ENCODE measurements around the gene NMT2.

Gene NMT2

GRCh38 chr10:15096661-15097010, 71.9 kb downstream of the NMT2 start:
- H4K20me1 ChIP-seq (ENCODE audit: insufficient read depth, low read length), result no peaks in the 10 kb centered on the region
- H3K27me3 ChIP-seq (replicated peaks; ENCODE audit: insufficient read depth, low read length), result no peaks in the 10 kb centered on the region
- peak overlapping the region; percentile 98 for H2AFZ ChIP-seq (ENCODE audit: low read length)
- peak overlapping the region; percentile 80 for H3K4me3 ChIP-seq (ENCODE audit: low read length)
- H3K9ac ChIP-seq (ENCODE audit: low read length), result peak overlapping the region; percentile 96
- H3K79me2 ChIP-seq (ENCODE audit: low read length), result peaks cover 41% of the 10 kb centered on the region
- no peaks in the 10 kb centered on the region for H3K36me3 ChIP-seq (replicated peaks; ENCODE audit: insufficient read depth, low read length)
- H3K27ac ChIP-seq (ENCODE audit: low read length), result peak overlapping the region; percentile 97; the same call in 1 of the 2 replicates
- no peak for TF ChIP-seq EZH2 (optimal IDR thresholded peaks at IDR 0.05; ENCODE audit: low read depth, low read length)
- no peak for TF ChIP-seq EZH2phosphoT487 (IDR thresholded peaks at IDR 0.05; ENCODE audit: low read length)
- TF ChIP-seq CTCF (IDR thresholded peaks at IDR 0.05; ENCODE audit: low read length), result no peak
- no peaks in the 10 kb centered on the region for H3K9me3 ChIP-seq (replicated peaks; ENCODE audit: insufficient read depth, low read length)
- H3K4me2 ChIP-seq (ENCODE audit: low read depth, low read length), result peak overlapping the region; percentile 98
- no peaks in the 10 kb centered on the region for H3K9me2 ChIP-seq (replicated peaks; ENCODE audit: insufficient read depth, low read length)
- peaks cover 15% of the 10 kb centered on the region; the same call in 1 of the 2 replicates for H3F3A ChIP-seq (ENCODE audit: insufficient read depth, low read length)
- peaks cover 3% of the 10 kb centered on the region; the same call in 1 of the 2 replicates for H3K4me1 ChIP-seq (ENCODE audit: low read length)
- DNase-seq, result no peak

GRCh38 chr10:15092855-15093408, 75.6 kb downstream of the NMT2 start:
- Histone ChIP-seq H2AFZ (ENCODE audit: low read length) (no peak overlapping the region), H3K36me3 (replicated peaks; ENCODE audit: insufficient read depth, low read length) (no peaks in the 10 kb centered on the region), H3F3A (ENCODE audit: insufficient read depth, low read length) (peaks cover 15% of the 10 kb centered on the region; the same call in 1 of the 2 replicates), H3K4me2 (ENCODE audit: low read depth, low read length) (no peak overlapping the region), H3K27me3 (replicated peaks; ENCODE audit: insufficient read depth, low read length) (peaks cover 15% of the 10 kb centered on the region; the same call in 1 of the 2 replicates), H3K4me1 (ENCODE audit: low read length) (peaks cover 3% of the 10 kb centered on the region; the same call in 1 of the 2 replicates), H3K27ac (ENCODE audit: low read length) (no peak overlapping the region), H3K9me2 (replicated peaks; ENCODE audit: insufficient read depth, low read length) (no peaks in the 10 kb centered on the region), H3K9me3 (replicated peaks; ENCODE audit: insufficient read depth, low read length) (no peaks in the 10 kb centered on the region), H3K79me2 (ENCODE audit: low read length) (peaks cover 4% of the 10 kb centered on the region), H3K4me3 (ENCODE audit: low read length) (no peak overlapping the region), H4K20me1 (ENCODE audit: insufficient read depth, low read length) (no peaks in the 10 kb centered on the region), H3K9ac (ENCODE audit: low read length) (no peak overlapping the region)
- TF ChIP-seq EZH2phosphoT487 (IDR thresholded peaks at IDR 0.05; ENCODE audit: low read length), result no peak
- no peak for TF ChIP-seq CTCF (IDR thresholded peaks at IDR 0.05; ENCODE audit: low read length)
- TF ChIP-seq EZH2 (optimal IDR thresholded peaks at IDR 0.05; ENCODE audit: low read depth, low read length), result no peak
- no peak for DNase-seq

GRCh38 chr10:15091418-15091817, 77.1 kb downstream of the NMT2 start:
- TF ChIP-seq EZH2 (optimal IDR thresholded peaks at IDR 0.05; ENCODE audit: low read depth, low read length), result no peak
- no peak for TF ChIP-seq EZH2phosphoT487 (IDR thresholded peaks at IDR 0.05; ENCODE audit: low read length)
- H3K79me2 ChIP-seq (ENCODE audit: low read length), result no peaks in the 10 kb centered on the region
- no peaks in the 10 kb centered on the region for H3K9me3 ChIP-seq (replicated peaks; ENCODE audit: insufficient read depth, low read length)
- H3K4me3 ChIP-seq (ENCODE audit: low read length), result no peak overlapping the region
- H3F3A ChIP-seq (ENCODE audit: insufficient read depth, low read length), result no peaks in the 10 kb centered on the region; the same call in 1 of the 2 replicates
- H3K36me3 ChIP-seq (replicated peaks; ENCODE audit: insufficient read depth, low read length), result no peaks in the 10 kb centered on the region
- no peak for DNase-seq
- H3K27ac ChIP-seq (ENCODE audit: low read length), result no peak overlapping the region
- no peak overlapping the region for H3K4me2 ChIP-seq (ENCODE audit: low read depth, low read length)
- no peaks in the 10 kb centered on the region for H4K20me1 ChIP-seq (ENCODE audit: insufficient read depth, low read length)
- no peak overlapping the region for H2AFZ ChIP-seq (ENCODE audit: low read length)
- H3K9ac ChIP-seq (ENCODE audit: low read length), result no peak overlapping the region
- peaks cover 15% of the 10 kb centered on the region; the same call in 1 of the 2 replicates for H3K27me3 ChIP-seq (replicated peaks; ENCODE audit: insufficient read depth, low read length)
- no peaks in the 10 kb centered on the region for H3K9me2 ChIP-seq (replicated peaks; ENCODE audit: insufficient read depth, low read length)
- H3K4me1 ChIP-seq (ENCODE audit: low read length), result peaks cover 1% of the 10 kb centered on the region; the same call in 1 of the 2 replicates

All from MM.1S (cell line).